Measurements from ENCODE around the gene RRAGC. TPM values are rescaled to one million over a fixed set of nuclear protein-coding genes. Genes with fewer than 3 reads are reported as not detected.
A peak's percentile ranks its signal among the peaks of the same experiment; 100 is the strongest.

RRAGC gene
- total and polyA plus RNA-seq, 9 of the 15 experiments (the other 6 are each of a cell fraction or from before 2014, with no cell fraction given), result 3.9 to 16.9 (median 10.9) TPM

DNA sequence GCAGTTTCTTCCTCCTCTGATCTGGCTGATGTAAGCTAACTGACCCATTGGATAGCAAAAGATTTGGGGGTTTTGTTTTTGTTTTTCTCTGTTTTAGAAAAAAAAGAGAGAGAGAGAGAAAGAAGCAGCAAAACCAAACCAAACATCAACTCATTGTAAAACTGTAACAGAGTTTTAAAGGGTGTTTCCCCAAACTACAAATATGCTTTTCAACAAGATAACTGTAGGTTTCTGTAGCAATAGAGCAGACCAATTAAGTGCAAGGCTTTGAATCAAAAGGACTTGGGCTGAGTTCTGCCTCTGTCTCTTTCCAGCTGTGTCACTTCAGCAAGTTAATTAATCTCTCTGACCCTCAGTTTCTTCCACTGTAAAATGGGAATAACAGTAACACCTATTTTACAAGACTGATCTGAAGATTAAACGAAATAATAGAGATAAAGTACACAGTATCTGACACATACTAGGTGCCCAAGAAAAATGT is 44.5 kb downstream of the RRAGC start:
- Histone ChIP-seq H4K20me1 (replicated peaks; ENCODE audit: control insufficient read depth, insufficient read depth, low read length) (no peaks in the 10 kb centered on the region), H3K9me3 (replicated peaks; ENCODE audit: control insufficient read depth, insufficient read depth, low read depth, low read length) (peaks cover 21% of the 10 kb centered on the region), H3K36me3 (ENCODE audit: control insufficient read depth, insufficient read depth, low read length) (no peaks in the 10 kb centered on the region), H3K9ac (ENCODE audit: insufficient read depth in 1 of 2, low read depth in 2 of 2, low read length in 2 of 2) (peak overlapping the region in 1 of 2 experiments; percentile 40; a peak in 2 of 4 replicates), H3K27me3 (ENCODE audit: control insufficient read depth in 2 of 2, insufficient read depth in 2 of 2, low read length in 2 of 2) (no peaks in the 10 kb centered on the region), H3K4me2 (ENCODE audit: insufficient read depth, low read length) (peak overlapping the region; percentile 69; the same call in 1 of the 2 replicates), H2AFZ (ENCODE audit: low read depth, low read length) (peak overlapping the region; percentile 87), H3K79me2 (ENCODE audit: control insufficient read depth, insufficient read depth, low read length) (no peaks in the 10 kb centered on the region), H3K4me1 (replicated peaks in 1 of 2; ENCODE audit: control insufficient read depth in 2 of 2, insufficient read depth in 2 of 2, low read length in 2 of 2) (peaks cover 30 to 32% of the 10 kb centered on the region in 2 experiments), H3K4me3 (no peak overlapping the region), H3K9me1 (ENCODE audit: control insufficient read depth, insufficient read depth, low read length) (no peaks in the 10 kb centered on the region), H3K27ac (ENCODE audit: extremely low read depth, low read depth, low read length) (peak overlapping the region; percentile 87; the same call in 2 of the 3 replicates)
- POLR2A ChIA-PET, result interaction anchor here (0.6 to 1.9 kb wide), 7 partner anchors 9 to 105 kb away, joined by 3 to 5 read pairs (median 3); no protein-coding TSS in a partner anchor
- intact Hi-C loops (cut with micrococcal nuclease) (loop anchor here (1.0 to 10.0 kb wide), 3 partner anchors 30 to 93 kb away; no protein-coding TSS in a partner anchor), in situ Hi-C loops (cut with MboI) (loop anchor here (5.0 kb wide), 1 partner anchor 203 kb away; no protein-coding TSS in a partner anchor)
- no TSS peak for BruUV-seq (replicated peaks)
- no peak for FAIRE-seq
- ATAC-seq, result no peak
- DNase-seq (ENCODE audit: extremely low read depth in 1 of 4, low spot score in 3 of 4), result no peak
- CTCF ChIA-PET (ENCODE audit: low intra/inter-chr PET ratio), result no interaction called here
- 25% methylated on average over 1 of the region's 1 CpG for WGBS (ENCODE audit: insufficient coverage, low coverage, missing lambda C conversion rate)
- TF ChIP-seq, protein P1, sequence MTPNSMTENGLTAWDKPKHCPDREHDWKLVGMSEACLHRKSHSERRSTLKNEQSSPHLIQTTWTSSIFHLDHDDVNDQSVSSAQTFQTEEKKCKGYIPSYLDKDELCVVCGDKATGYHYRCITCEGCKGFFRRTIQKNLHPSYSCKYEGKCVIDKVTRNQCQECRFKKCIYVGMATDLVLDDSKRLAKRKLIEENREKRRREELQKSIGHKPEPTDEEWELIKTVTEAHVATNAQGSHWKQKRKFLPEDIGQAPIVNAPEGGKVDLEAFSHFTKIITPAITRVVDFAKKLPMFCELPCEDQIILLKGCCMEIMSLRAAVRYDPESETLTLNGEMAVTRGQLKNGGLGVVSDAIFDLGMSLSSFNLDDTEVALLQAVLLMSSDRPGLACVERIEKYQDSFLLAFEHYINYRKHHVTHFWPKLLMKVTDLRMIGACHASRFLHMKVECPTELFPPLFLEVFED (CRISPR knock-in tag; conservative IDR thresholded peaks at IDR 0.05), result no peak
- TF ChIP-seq, protein P2, sequence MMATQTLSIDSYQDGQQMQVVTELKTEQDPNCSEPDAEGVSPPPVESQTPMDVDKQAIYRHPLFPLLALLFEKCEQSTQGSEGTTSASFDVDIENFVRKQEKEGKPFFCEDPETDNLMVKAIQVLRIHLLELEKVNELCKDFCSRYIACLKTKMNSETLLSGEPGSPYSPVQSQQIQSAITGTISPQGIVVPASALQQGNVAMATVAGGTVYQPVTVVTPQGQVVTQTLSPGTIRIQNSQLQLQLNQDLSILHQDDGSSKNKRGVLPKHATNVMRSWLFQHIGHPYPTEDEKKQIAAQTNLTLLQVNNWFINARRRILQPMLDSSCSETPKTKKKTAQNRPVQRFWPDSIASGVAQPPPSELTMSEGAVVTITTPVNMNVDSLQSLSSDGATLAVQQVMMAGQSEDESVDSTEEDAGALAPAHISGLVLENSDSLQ (IDR thresholded peaks at IDR 0.05), result no peak
- TF ChIP-seq MECOM (CRISPR knock-in tag; IDR thresholded peaks at IDR 0.05), result 0 out of 2 replicates have a peak, but pooled peaks have one; percentile 44
- peak; percentile 85 to 91 for TF ChIP-seq KDM1A (IDR thresholded peaks at IDR 0.05)
- TF ChIP-seq LCOR (CRISPR knock-in tag; IDR thresholded peaks at IDR 0.05), result peak; percentile 77; the same call in 1 of the 2 replicates
- no peak; the same call in 1 of the 2 replicates for TF ChIP-seq FOSL1 (tag; conservative IDR thresholded peaks at IDR 0.05)
- TF ChIP-seq MAFK (IDR thresholded peaks at IDR 0.05; ENCODE audit: low read length), result peak; percentile 63; the same call in 1 of the 2 replicates
- TF ChIP-seq, protein P3, sequence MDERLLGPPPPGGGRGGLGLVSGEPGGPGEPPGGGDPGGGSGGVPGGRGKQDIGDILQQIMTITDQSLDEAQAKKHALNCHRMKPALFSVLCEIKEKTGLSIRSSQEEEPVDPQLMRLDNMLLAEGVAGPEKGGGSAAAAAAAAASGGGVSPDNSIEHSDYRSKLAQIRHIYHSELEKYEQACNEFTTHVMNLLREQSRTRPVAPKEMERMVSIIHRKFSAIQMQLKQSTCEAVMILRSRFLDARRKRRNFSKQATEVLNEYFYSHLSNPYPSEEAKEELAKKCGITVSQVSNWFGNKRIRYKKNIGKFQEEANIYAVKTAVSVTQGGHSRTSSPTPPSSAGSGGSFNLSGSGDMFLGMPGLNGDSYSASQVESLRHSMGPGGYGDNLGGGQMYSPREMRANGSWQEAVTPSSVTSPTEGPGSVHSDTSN (CRISPR knock-in tag; IDR thresholded peaks at IDR 0.05; ENCODE audit: low read depth), result no peak
- TF ChIP-seq, protein P3 (tag; conservative IDR thresholded peaks at IDR 0.05; ENCODE audit: low read depth), result 0 out of 2 replicates have a peak, but pooled peaks have one; percentile 12
- no peak for TF ChIP-seq SPI1 (IDR thresholded peaks at IDR 0.05; ENCODE audit: borderline replicate concordance, low read depth, low read length)
- 0 out of 2 replicates have a peak, but pooled peaks have one; percentile 0 for TF ChIP-seq BHLHE40 (IDR thresholded peaks at IDR 0.05; ENCODE audit: low read length)
- peak; percentile 86 for TF ChIP-seq SMARCA5 (IDR thresholded peaks at IDR 0.05)
- TF ChIP-seq ZNF197 (CRISPR knock-in tag; IDR thresholded peaks at IDR 0.05; ENCODE audit: low read depth), result peak; percentile 36
- TF ChIP-seq MAFG (tag; conservative IDR thresholded peaks at IDR 0.05), result peak; percentile 4; the same call in 1 of the 2 replicates
- peak; percentile 97 for TF ChIP-seq CHD4 (IDR thresholded peaks at IDR 0.05; ENCODE audit: insufficient read depth, insufficient replicate concordance, low read depth, low read length, poor library complexity, severe bottlenecking)
- TF ChIP-seq ADNP (tag; IDR thresholded peaks at IDR 0.05), result peak; percentile 98
- TF ChIP-seq RBM25 (IDR thresholded peaks at IDR 0.05; ENCODE audit: low read depth, low read length, severe bottlenecking), result peak; percentile 99
- peak; percentile 99 for TF ChIP-seq BCOR (IDR thresholded peaks at IDR 0.05)
